OCI-LY7 (cell line): ENCODE measurements around the gene USH2A. TPM values are rescaled to one million over a fixed set of nuclear protein-coding genes. Genes with fewer than 3 reads are reported as not detected.

ENCODE experiments used
- BruUV-seq: library from RNA; stranded (reverse); fragments of 400-500 nt; replicated peaks from 2 replicates; lab custom pipeline; 2021; lab: Mats Ljungman, UMichigan
- CTCF ChIA-PET: fragments of 300-600 bp; sonication (Branson Sonifier 250); formaldehyde crosslinking; loops from one replicate; lab custom pipeline; 2022; ENCODE audit warnings: antibody characterized with exemption; ENCODE audit not compliant: unreplicated experiment; lab: Charles Lee
- POLR2A ChIA-PET: fragments of 300-600 bp; sonication (Branson Sonifier 250); formaldehyde crosslinking; loops from one replicate; lab custom pipeline; 2022; ENCODE audit warnings: antibody characterized with exemption; lab: Charles Lee
- DNase-seq: peaks from one replicate; pipeline ENCODE4 v3.0.0-alpha.2; 2015; ENCODE audit warnings: low spot score
- H2AFZ ChIP-seq: fragments of 200-600 bp; sonication (generic), shearing (Covaris generic); 2 replicates; pipeline ENCODE4 v1.6.1; 2014; ENCODE audit warnings: mild to moderate bottlenecking, antibody characterized with exemption, low read length, moderate library complexity
- H3K27ac ChIP-seq: fragments of 200-600 bp; sonication (generic); 2 replicates; pipeline ENCODE4 v1.5.1; 2014; ENCODE audit warnings: mixed run types, low read depth, mild to moderate bottlenecking, moderate library complexity, low read length, inconsistent platforms; ENCODE audit not compliant: poor library complexity, severe bottlenecking
- H3K36me3 ChIP-seq: fragments of 200-600 bp; sonication (generic); 2 replicates; pipeline ENCODE4 v1.6.1; 2014; ENCODE audit warnings: mild to moderate bottlenecking, antibody characterized with exemption, low read length, moderate library complexity, mixed read lengths; ENCODE audit not compliant: insufficient read depth
- H3K4me1 ChIP-seq: fragments of 200-600 bp; sonication (generic); 2 replicates; pipeline ENCODE4 v1.5.1; 2014; ENCODE audit warnings: mild to moderate bottlenecking, low read length; ENCODE audit not compliant: insufficient read depth, poor library complexity, severe bottlenecking
- H3K4me2 ChIP-seq: fragments of 200-600 bp; sonication (generic); 2 replicates; pipeline ENCODE4 v1.6.1; 2014; ENCODE audit warnings: mild to moderate bottlenecking, low read length
- H3K4me3 ChIP-seq: fragments of 200-600 bp; sonication (generic); 2 replicates; pipeline ENCODE4 v1.5.1; 2014; ENCODE audit warnings: mild to moderate bottlenecking, low read depth, low read length; ENCODE audit not compliant: poor library complexity, severe bottlenecking
- H3K79me2 ChIP-seq: fragments of 200-600 bp; sonication (generic); 2 replicates; pipeline ENCODE4 v1.6.1; 2016; ENCODE audit warnings: low read depth, mild to moderate bottlenecking, low read length, moderate library complexity, mixed read lengths; ENCODE audit not compliant: insufficient read depth
- H3K9me2 ChIP-seq: fragments of 200-600 bp; sonication (generic); 2 replicates; pipeline ENCODE4 v1.6.1; 2016; ENCODE audit warnings: mild to moderate bottlenecking, low read length, mixed read lengths; ENCODE audit not compliant: insufficient read depth
- H3K9me3 ChIP-seq: fragments of 200-600 bp; sonication (generic); 2 replicates; pipeline ENCODE4 v1.6.1; 2014; ENCODE audit warnings: mild to moderate bottlenecking, mixed run types, low read length, mixed read lengths
- H4K20me1 ChIP-seq: fragments of 200-600 bp; sonication (generic); 2 replicates; pipeline ENCODE4 v1.6.1; 2014; ENCODE audit warnings: mild to moderate bottlenecking, antibody characterized with exemption, low read length, moderate library complexity, mixed read lengths; ENCODE audit not compliant: insufficient read depth
- CTCF ChIP-seq: fragments of 200-600 bp; sonication (generic); conservative IDR thresholded peaks from 2 replicates; pipeline ENCODE4 v1.5.1; 2014; ENCODE audit warnings: mild to moderate bottlenecking, antibody characterized with exemption, low read length, moderate library complexity, mixed read lengths
- EZH2phosphoT487 ChIP-seq: fragments of 200-600 bp; sonication (generic); IDR thresholded peaks from 2 replicates; pipeline ENCODE4 v1.6.1; 2018; ENCODE audit warnings: low read depth, borderline replicate concordance, mild to moderate bottlenecking, mixed run types, antibody characterized with exemption, low read length, moderate library complexity, mixed read lengths
- intact Hi-C: fragments of 100-400 bp; cut with micrococcal nuclease; formaldehyde crosslinking; loops from one replicate; pipeline ENCODE4 v1.10.0; 2022; ENCODE audit not compliant: unreplicated experiment
- total RNA-seq, 2 experiments: library from RNA; depleted of rRNA in 1 of 2; stranded (reverse); fragments of >200 nt in 1 of 2; shearing (Covaris generic) in 1 of 2; gene quantifications; 2 replicates each; pipeline ENCODE4 v1.2.3, GENCODE V29; 2014 to 2022

USH2A gene
- total RNA-seq, 2 experiments from 2014 or later, result not detected

GRCh38 chr1:216114180-216114579, 309.1 kb downstream of the USH2A start:
- H3K9me2 ChIP-seq, result no peaks in the 10 kb centered on the region
- H3K27ac ChIP-seq, result no peak overlapping the region
- no peaks in the 10 kb centered on the region for H3K4me1 ChIP-seq
- H3K4me2 ChIP-seq, result no peak overlapping the region
- no peaks in the 10 kb centered on the region for H3K79me2 ChIP-seq
- CTCF ChIA-PET, result no interaction called here
- H4K20me1 ChIP-seq, result no peaks in the 10 kb centered on the region
- H3K4me3 ChIP-seq, result no peak overlapping the region
- no TSS peak for BruUV-seq
- no peak for DNase-seq
- POLR2A ChIA-PET, result interaction anchor here (0.7 kb wide), 1 partner anchor 55 kb away, joined by 3 read pairs; no protein-coding TSS in a partner anchor
- no peaks in the 10 kb centered on the region for H3K36me3 ChIP-seq
- no peaks in the 10 kb centered on the region for H3K9me3 ChIP-seq
- TF ChIP-seq CTCF (no peak), EZH2phosphoT487 (no peak)
- intact Hi-C loops, result no loop called here
- H2AFZ ChIP-seq, result no peak overlapping the region

- POLR2A ChIA-PET, result no interaction called here
- Histone ChIP-seq H3K27ac (no peak overlapping the region), H4K20me1 (no peaks in the 10 kb centered on the region), H3K4me2 (no peak overlapping the region), H3K9me2 (no peaks in the 10 kb centered on the region), H3K36me3 (no peaks in the 10 kb centered on the region), H3K4me1 (no peaks in the 10 kb centered on the region), H3K4me3 (no peak overlapping the region), H2AFZ (no peak overlapping the region), H3K9me3 (no peaks in the 10 kb centered on the region), H3K79me2 (no peaks in the 10 kb centered on the region)
- DNase-seq, result no peak
- no TSS peak for BruUV-seq
- intact Hi-C loops, result no loop called here
- TF ChIP-seq CTCF (no peak), EZH2phosphoT487 (no peak)
- CTCF ChIA-PET, result no interaction called here
Measured at GRCh38 chr1:216113181-216113580, 310.1 kb downstream of the USH2A start.

GRCh38 chr1:216111842-216112241, 311.4 kb downstream of the USH2A start:
- POLR2A ChIA-PET, result interaction anchor here (1.1 kb wide), 1 partner anchor 12 kb away, joined by 4 read pairs; no protein-coding TSS in a partner anchor
- Histone ChIP-seq H2AFZ (no peak overlapping the region), H3K27ac (no peak overlapping the region), H3K4me3 (no peak overlapping the region), H3K4me2 (no peak overlapping the region), H4K20me1 (no peaks in the 10 kb centered on the region), H3K79me2 (no peaks in the 10 kb centered on the region), H3K4me1 (no peaks in the 10 kb centered on the region), H3K36me3 (no peaks in the 10 kb centered on the region), H3K9me3 (no peaks in the 10 kb centered on the region), H3K9me2 (no peaks in the 10 kb centered on the region)
- intact Hi-C loops, result no loop called here
- TF ChIP-seq CTCF (peak; percentile 37; the same call in 1 of the 2 replicates), EZH2phosphoT487 (no peak)
- BruUV-seq, result no TSS peak
- DNase-seq, result no peak
- CTCF ChIA-PET, result no interaction called here
